Coronary artery (tissue), 2 donors: ENCODE results near the gene IAH1.

Experiments used
- DNase-seq: peaks from one replicate; pipeline ENCODE4 v3.0.0-alpha.2; 2017; ENCODE audit warnings: low spot score
- H3K27ac ChIP-seq, 2 donors: fragments of 200-600 bp; sonication (generic); one replicate each; pipeline ENCODE4 v1.5.1; 2016 to 2019
- H3K4me3 ChIP-seq: fragments of 200-600 bp; sonication (generic); 2 replicates; pipeline ENCODE4 v1.5.1; 2016; ENCODE audit warnings: mild to moderate bottlenecking, moderate library complexity
- CTCF ChIP-seq: fragments of 200-600 bp; sonication (generic); IDR thresholded peaks from one replicate; pipeline ENCODE4 v1.5.1; 2019; ENCODE audit warnings: antibody characterized with exemption

Gene IAH1

GRCh38 chr2:9441556-9441955, 32.8 kb upstream of the IAH1 start:
- Histone ChIP-seq H3K4me3 (no peak overlapping the region), H3K27ac (no peak overlapping the region)
- DNase-seq, result no peak
- no peak for TF ChIP-seq CTCF

- Histone ChIP-seq H3K27ac (no peak overlapping the region), H3K4me3 (no peak overlapping the region)
- no peak for DNase-seq
- TF ChIP-seq CTCF, result no peak
Measured at GRCh38 chr2:9443526-9443925, 30.8 kb upstream of the IAH1 start.

- no peak for TF ChIP-seq CTCF
- Histone ChIP-seq H3K4me3 (no peak overlapping the region), H3K27ac (no peak overlapping the region)
- DNase-seq, result no peak
Measured at GRCh38 chr2:9445089-9445488, 29.3 kb upstream of the IAH1 start.

- Histone ChIP-seq H3K4me3 (no peak overlapping the region), H3K27ac (no peak overlapping the region)
- DNase-seq, result no peak
- no peak for TF ChIP-seq CTCF
Measured at GRCh38 chr2:9451231-9451630, 23.1 kb upstream of the IAH1 start.

GRCh38 chr2:9460441-9461017, 13.8 kb upstream of the IAH1 start:
- no peak overlapping the region for H3K4me3 ChIP-seq
- TF ChIP-seq CTCF, result no peak
- no peak overlapping the region for H3K27ac ChIP-seq
- no peak for DNase-seq

- DNase-seq, result no peak
- no peak overlapping the region for H3K4me3 ChIP-seq
- TF ChIP-seq CTCF, result no peak
- H3K27ac ChIP-seq, result no peak overlapping the region
Measured at GRCh38 chr2:9461079-9461478, 13.3 kb upstream of the IAH1 start.

- no peak overlapping the region for H3K4me3 ChIP-seq
- DNase-seq, result no peak
- H3K27ac ChIP-seq, result no peak overlapping the region
- TF ChIP-seq CTCF, result no peak
Measured at GRCh38 chr2:9462313-9462712, 12.0 kb upstream of the IAH1 start.
